HG03064 (cell line): ENCODE measurements around the gene SEC16B.
A peak's percentile ranks its signal among the peaks of the same experiment; 100 is the strongest.

Experiments used
- ATAC-seq: cut with Tn5 transposase; IDR thresholded peaks from one replicate; pipeline ENCODE4 v1.9.1; 2021; ENCODE audit warnings: low read depth; ENCODE audit not compliant: unreplicated experiment

SEC16B gene

DNA sequence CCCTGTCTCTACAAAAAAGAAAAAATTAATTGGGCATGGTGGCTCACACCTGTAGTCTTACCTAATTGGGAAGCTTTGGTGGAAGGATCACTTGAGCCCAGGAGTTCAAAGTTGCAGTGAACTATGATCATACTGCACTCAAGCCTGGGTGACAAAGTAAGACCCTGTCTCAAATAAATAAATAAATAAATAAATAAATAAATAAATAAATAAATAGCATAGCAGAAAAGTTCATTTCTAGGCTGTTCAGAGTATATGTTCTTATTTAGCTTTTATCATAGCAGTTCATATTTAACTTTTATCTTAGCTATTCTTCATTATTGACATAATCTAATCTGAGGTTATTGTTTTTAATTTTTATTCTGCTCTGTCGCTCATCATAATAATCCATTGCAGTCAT, 8.7 kb upstream of the SEC16B start:
- no peak for ATAC-seq

DNA sequence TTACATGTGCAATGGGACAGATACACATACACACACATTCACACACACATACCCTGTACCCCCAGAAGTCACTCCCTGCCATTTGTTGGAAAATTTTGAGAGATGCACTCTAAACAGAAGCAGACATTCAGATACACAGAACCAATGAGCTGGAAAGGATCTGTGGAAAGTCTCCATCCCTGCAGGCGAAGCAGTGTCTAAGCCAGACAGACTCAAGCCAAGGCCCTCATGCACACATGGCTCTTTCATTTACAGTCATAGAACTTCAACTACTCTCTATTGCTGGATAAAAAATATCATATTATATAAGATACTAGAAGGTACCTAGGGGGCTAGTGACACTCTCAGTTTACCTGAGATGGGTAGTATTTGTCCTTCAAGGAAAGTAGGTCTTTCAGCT, 7.3 kb upstream of the SEC16B start:
- ATAC-seq, result no peak

DNA sequence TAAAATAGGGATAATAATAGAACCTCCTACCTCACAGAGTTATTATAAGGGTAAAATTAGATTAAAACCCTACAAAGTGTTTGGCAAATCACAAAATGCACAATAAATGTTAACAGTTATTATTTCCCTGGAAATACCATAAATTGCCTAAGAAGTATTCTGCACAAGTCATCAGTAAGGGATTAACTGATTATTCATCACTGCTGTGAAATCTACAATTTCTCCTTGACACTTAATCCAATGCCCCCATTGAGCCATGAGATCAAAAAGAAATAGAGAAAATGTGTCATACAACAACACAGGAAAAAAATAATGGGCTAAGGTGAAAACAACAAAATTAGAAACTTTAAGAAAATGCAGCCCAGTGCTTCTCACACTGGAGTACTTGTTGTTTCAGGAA, 6.7 kb upstream of the SEC16B start:
- no peak for ATAC-seq

DNA sequence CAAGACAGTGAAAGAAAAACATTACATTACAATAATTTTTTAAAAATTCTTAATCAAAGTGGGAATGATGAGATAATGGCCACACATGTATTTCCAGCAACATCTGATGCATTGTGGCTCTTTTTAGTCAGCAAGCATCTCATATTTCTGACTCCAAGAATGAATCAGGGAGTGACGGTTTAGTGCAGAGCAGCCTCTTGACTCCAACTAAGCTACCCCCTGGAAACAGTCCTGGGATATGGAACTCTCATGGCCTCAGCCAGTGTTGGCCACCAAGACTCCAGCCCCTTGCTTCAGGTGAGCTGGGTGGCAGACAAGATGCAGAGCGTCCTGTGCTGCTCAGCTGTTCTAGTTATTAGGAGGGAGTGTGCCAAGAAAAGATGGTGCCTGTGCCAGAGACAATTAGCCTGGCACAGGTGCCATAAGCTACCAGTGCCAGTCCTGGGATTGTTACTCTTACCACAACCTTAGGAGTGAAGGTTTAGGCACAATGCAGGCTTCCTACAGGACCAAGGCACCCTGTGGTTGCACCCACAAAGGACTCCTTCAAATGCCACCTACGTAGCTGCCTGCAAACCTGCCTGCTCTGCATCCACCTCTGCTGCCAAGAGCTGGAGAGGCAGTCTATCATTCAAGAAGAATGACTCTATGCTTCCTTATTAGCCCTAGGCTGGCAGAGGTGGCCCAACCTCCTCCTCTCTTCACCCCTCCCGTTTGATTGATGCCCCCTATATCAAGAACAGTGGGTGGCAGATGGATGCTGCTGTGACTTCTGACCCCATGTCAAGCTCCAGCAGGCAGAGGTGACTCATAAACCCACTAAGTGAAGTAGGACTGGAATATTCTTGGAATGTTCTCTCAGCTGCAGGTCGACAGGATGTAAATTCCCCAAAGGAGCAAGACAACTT, 6.0 kb upstream of the SEC16B start:
- ATAC-seq, result no peak

DNA sequence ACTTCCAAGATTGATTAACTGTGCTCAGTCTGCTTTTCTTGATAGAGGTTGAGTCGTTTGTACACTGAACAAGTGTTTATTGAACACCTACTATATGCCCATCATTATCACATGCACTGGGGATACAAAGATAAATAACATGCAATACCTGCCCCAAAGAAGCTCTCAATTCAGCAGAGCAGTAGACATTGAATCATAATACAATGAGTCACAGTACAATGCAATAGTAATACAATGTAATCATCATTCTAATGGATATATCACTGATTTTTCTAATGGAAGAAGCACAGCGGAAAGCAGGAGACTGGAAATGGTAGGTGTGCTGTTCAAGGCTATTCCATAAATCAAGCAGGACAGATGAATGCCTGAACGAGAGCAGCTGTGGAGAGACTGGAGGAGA, 3.7 kb upstream of the SEC16B start:
- no peak for ATAC-seq

DNA sequence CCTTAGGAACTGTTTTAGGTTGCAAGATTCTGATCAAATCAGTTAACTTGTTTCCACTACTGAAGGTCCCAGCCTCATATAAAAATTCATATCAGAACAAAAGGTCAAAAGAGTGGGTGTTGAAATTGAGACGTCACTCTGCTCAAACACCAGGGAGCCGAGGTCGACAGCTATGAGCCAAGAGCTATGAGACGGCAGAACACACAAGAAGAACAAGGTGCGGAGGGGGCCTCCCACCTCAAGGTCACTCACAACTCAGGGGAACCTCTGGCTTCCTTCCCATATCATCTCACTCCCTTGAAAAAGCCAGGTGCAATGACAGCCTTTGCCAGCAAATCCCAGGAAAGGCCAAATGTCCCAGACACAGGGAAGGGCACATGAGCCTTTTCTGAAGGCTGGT, 749 bp downstream of the SEC16B start:
- no peak for ATAC-seq

DNA sequence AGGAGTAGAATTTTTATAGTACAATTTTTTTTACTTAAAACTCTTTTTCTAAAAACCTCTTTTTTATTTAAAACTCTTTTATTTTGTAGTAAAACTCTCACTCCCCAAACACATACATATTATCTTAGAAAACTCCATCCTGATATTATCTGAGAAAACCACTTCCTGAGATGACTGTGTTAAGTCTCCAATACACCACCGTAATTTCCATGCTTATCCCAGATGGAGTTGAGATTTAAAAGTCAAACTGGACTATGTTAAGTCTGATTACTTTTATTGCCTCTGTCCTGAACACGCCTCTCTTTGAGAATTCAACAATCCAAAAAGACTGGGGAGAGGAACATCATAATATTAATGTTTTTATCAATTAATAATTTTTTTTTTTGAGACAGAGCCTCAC, 3.7 kb downstream of the SEC16B start:
- no peak for ATAC-seq

DNA sequence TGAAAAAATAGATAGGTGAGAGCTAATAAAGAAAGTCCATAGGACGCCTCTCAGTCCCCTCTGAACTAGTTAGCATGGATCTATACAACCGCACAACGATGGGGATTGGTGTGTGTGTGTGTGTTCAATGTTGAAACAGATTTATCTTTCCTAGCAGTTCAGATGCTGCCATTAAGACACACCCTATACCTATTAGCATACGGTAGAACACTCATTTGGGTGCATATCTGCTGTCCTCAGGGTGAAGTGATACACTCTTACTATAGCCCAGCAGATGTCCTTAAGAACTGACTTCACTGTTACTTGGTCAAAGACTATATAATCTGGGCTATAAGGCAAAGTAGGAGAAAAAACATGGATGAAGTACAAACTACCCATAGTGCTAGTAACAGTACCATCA, 4.6 kb downstream of the SEC16B start:
- no peak for ATAC-seq

DNA sequence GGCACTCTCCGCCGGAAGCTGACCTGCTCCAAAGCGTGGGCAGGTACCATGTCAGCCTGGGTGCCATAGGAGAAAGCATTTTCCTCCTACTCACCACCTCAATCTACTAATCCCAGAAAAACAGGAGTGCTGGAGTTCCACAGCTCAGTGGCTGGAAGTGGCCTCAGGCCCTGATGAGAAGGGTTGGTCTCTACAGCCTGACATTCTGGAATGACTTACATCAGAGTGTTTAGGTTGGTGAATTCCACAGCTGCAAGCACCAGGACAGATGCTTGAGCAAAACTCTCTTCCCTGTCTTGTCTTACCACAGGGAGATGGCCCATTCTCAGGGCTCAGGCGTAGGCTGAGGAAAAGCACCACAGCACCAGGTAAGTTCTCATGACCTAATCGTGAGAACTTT, 5.5 kb downstream of the SEC16B start:
- ATAC-seq, result no peak

DNA sequence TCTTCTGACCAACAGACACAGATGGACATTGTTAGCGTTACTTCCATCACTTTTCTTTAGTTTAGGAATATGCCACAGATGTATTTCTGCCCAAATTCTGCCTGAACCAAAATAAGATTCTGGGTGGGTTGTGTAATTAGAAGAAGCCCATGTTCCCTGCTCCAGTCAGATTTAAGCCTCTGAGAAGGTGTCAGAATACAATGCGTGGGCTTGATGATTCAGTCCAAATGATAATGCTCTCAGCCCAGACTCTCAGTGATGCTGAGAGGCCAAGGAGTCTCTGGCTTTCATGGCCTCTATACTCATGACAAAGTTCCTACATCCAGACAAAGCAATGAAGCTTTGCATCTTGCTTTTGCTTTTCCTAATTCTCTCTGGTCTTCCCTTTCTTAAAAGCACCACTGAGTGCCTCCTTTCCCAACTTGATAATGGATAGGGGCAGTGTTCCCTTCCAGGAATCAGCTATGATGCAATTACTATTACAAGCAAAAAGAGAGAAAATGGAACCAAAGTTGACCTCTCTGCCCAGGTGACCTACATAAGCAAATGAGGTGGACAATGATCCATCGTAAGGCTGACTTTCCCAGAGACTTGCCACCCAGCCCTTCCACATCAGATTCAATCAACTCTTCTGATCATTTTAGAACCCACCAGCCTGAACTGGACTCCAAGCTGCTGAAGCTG, 8.8 kb downstream of the SEC16B start:
- ATAC-seq, result no peak

DNA sequence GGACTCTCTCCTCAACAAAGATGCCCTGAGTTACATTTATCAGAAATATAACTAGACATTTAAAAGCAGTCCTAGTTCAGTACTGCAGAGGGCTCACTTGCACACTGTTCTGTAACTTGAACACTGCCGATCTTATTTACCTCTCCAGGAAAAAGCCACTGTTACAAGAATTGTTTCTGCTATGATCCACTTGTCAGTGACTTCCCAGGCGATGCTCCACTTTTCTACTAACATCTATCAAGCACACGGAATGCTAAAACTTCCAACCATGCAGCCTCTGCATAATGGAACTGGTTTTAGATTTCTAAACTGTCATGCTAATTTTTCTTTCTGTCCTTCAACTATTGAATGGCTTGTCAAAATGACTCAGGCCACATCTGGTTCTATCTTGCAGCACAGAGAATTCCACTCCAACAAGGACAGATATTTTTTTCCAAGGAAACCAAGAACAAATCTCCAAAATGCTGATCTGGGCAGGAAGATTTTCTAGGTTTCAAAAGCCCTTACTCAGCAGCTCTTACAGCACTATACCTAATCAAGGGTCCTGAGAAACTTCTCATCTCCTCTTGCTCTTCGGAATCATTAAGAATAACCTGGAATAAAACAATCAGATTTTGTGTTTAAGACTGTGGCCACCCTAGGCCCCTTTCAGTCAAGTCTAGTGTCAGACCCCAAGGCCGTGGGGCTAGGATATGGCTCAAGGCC, 9.9 kb downstream of the SEC16B start:
- no peak for ATAC-seq

DNA sequence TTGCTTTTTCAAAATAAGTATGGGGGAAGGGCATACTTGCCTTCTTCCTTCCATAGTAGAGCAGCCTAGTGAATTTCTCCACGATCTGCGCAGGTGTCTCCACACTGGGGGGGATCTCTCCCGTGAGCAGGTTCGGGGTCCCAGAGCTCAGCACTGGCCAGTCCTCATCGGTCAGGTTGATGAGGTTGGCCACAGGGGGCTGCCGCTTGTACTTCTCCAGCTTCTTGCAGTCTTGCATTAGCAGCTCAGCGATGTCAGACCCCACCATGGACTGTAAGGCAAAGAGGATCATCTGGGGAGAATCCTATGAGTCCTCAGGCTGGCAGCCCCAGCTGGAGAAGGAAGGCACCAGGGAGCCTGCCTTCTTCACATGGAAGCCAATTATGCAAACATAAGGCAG, 11.8 kb downstream of the SEC16B start:
- no peak for ATAC-seq

DNA sequence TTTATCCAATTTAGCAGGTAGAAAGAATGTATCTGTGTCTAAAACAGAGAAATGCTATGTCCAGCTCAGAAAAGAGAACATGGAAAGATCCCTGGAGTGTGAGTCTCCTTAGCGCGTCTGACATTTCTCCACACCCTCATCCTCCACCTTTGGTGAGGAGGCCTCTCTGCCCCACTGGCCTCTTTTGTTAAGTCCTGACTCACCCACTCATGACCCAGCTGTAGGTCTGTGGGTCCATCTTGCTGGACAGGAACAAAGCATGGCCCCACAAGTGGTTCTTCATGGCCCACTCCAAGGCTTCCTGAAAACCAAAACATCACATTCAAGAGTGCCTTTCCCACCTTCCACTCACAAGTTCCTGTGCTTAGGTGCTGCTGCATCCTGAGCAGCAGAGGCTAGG, 15.8 kb downstream of the SEC16B start:
- ATAC-seq, result no peak

DNA sequence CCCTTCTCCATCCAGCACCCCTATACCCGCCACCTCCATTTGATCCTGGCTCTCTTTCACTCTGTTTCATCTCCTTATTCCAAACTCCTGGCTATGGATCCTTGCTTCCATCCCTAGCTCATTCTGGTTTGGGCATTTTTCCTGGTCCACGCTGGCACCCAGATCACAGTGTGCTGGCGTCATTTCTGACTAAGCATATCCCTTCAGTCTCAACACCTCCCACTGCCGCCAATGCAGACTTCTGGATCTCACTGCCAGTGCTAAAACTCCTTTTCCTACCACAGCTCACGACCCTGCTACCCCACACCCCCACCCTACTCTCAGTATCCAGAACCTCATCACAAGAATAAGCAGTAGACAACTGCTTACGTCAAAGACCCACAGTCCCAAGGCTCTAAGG, 16.3 kb downstream of the SEC16B start:
- ATAC-seq, result no peak

DNA sequence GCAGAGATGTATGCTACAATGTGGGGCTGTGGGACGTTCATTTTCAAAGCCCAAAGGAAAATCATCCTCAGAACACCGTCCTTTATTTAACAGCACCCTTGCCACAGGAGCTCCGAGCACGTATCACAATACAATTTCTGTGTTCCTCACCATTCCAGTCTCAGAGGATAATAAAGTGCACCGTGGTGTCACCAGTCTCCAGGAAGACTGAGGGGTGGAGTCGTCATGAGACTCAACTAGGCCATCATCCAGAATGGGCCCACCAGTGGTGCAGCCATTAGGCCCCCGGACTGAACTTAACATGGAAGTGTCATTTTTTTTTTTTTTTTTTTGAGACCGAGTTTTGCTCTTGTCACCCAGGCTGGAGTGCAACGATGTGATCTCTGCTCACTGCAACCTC, 17.2 kb downstream of the SEC16B start:
- no peak for ATAC-seq

DNA sequence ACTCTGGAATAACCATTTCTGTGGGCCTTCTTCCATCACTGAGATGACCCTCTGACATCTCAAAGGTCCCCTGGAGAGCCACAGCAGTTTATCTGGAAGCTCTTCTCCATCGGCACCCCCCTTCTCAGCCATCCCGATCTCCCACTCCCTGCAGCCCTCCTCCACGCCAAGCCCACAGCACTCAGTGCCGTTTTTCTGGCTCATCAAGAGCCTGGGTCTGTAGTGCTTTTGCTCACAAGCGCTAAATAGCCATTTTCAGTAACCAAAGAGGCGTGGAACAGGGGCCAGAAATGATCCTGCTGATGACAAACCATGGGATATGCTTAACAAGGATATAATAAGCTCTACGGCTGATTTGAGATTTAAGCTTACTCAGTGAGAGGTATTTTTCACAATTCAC, 17.6 kb downstream of the SEC16B start:
- no peak for ATAC-seq

DNA sequence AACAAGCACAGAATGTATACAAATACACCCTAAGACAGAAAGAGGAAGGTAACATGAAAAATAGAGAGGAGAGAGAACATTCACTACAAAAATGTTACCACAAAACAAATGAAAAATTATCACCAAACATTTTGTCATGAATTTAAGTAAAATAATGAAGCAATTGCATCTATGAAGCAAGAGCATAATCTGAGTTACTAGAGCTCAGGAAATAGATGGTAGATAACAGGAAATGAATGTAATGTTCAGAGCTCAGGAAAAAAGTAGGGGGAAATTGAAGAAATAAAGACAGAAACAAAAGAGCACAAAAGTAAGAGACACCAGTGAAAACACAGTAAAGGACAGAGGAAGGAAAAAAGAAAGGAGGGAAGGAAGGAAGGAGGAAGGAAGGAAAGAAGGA, 19.4 kb downstream of the SEC16B start:
- no peak for ATAC-seq

DNA sequence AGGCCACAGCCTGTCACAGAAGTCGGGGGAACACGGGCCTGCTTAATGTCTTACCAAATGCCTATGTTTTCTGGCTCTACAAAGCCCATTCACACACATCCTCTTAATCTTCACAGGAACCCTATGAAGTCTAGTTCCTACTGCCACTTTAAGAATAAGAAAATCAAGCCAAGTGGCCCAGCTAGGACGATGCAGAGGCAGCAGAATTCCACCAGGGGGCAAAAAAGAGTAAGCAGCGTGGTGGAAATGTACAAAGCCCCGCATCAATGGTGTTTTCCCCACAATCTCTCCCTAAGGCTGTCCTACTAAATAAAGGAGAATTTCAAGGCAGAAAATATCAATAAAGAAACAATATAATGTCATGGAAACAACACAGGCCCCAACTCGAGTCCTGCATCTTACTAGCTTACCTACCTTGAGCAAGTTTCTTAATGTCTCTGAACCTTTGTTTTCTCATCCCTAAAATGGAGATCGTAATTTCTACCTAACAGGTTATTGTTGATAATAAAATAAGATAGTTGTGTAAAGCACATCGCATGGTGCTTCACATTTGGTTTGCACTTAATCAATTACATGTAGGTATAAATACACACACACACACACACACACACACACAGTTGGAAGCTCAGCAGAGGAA, 21.4 kb downstream of the SEC16B start:
- ATAC-seq, result peak; percentile 79

DNA sequence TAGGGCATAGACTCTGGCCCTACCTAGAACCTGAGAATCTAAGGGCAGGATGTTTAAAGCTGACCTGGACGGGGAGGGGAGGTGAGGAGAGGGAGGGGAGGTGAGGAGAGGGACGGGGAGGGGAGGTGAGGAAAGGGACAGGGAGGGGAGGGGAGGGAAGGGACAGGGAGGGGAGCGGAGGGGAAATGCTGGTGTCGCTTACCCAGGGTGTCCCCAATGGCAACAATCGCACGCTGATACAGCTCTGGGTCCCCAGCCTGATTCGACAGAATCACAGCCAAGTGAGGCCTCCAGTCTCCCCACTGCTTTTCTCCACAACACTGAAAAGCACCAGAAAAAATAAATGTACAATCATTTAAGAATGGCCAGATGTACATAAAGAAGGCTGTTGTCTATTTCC, 22.2 kb downstream of the SEC16B start:
- no peak for ATAC-seq

DNA sequence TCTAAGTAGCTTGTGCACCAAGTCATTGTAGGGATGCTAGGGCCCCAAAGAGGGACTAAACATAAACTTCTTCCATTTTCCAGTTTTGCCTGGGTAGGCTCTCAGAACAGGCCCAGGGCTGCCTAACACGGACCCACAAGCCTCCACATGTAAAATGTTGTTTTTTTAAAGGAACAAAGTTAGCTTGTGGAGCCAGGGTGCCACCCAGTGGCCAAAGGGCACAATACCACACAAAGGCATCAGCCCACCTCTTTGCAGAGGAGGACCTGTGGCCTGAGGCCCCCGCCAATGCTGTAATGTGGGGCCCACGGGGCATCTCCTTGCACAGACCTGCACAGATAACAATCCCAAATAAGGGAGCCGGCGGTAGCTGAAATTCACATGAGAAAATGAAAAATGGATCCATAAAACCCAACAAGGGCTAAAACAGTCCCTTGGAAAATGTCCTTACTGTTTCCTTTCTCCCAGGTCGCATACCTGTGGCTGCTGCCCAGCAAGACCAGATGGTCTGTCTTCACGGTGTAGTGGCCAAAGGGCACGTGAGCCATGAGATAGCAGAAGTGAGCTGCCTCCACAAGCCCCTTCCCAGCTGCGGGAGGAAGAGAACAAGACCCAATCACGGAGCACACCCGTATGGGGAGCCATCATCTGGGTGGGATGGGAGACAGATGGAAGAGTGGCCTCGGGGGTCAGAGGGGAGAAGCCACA, 23.8 kb downstream of the SEC16B start:
- ATAC-seq, result peak; percentile 67
